SK-N-MC (cell line): ENCODE data around the gene ELFN1.

Experiments
- EZH2 ChIP-seq: fragments of 200-600 bp; sonication (generic); IDR thresholded peaks from one replicate; pipeline ENCODE4 v1.6.1; 2017; ENCODE audit warnings: antibody characterized with exemption
- POLR2AphosphoS5 ChIP-seq: IDR thresholded peaks from 2 replicates; pipeline ENCODE4 v1.6.1; 2012; ENCODE audit warnings: mild to moderate bottlenecking, low read depth, low read length, borderline replicate concordance

DNA sequence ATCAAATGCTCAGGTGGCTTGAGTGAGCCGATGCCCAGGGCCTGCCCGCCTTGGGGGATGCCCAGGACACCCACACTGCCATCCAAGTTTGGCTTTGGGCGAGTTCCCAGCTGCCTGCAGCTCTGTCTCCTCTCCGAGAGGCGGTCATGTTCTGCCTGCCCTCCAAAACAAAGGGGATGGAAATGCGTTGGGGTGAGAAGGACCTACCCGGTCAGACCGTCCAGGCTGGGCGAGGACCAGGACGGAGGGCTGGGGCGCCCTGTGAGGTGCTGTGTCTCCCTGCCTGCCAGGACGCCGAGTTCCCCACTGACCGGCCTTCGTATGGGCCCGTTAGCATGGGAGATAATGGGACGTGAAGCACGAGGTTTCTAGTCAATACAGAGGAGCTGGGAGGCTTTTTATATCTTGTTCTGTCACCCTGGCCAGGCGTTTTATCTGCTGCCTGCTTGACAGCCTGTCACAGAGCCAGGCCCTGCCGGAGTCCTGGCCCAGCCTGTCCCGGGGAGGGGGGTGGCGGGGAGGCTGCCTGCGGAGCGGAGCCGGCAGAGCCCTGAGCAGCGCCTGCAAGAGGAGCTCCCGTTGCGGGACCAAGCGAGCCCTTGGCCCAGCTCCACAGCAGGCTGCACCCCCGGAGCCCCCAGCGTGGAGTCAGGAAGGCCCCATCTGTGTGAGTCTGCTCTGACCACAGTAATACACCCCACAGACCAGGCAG, 22.0 kb upstream of the ELFN1 start:
- TF ChIP-seq EZH2 (no peak), POLR2AphosphoS5 (no peak)
